HPDE6-E6E7 (cell line): ENCODE results near the gene MAML2.
A peak's percentile ranks its signal among the peaks of the same experiment; 100 is the strongest.

Experiments used
- DNase-seq: peaks from one replicate; pipeline ENCODE4 v3.0.0; 2011; ENCODE audit warnings: missing footprints; ENCODE audit errors: extremely low spot score

The MAML2 gene

DNA sequence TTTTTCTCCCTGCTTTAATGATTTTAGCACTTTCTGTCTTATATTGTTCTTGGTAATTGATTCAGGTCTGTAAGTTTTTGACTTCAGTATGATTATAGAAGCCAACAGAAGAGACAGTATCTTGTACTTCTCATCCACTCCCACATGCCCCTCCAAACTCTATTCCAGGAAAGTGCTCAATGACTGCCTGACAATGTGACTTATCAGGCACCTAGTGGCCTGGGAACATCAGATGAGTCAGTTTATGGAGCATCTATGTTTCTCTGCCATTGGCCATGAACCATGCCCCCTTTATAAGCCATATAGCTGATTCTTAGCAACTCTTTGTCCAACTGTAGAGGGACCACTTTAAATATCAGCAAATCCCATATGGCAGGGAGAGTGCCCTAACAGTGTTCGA is 239.9 kb downstream of the MAML2 start:
- no peak for DNase-seq

DNA sequence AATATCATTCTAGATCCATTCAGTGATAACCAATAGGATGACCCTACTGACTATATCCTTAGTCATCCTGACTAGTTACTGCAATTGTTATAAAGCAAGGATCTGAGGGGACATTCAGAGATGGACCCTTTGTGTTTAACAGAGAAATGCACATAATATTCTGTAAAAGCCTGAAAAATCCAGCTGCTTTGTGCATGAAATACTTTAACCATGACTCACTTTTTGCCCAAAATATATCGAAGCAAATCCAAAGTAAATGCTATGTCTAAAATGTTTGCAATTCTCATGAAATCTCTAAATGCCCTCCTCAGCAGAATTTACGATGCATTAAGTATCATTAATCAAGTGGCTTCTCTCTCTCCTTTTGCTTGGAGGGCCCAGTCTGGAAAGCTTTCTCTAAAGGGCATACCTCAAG is 240.3 kb downstream of the MAML2 start:
- DNase-seq, result no peak

DNA sequence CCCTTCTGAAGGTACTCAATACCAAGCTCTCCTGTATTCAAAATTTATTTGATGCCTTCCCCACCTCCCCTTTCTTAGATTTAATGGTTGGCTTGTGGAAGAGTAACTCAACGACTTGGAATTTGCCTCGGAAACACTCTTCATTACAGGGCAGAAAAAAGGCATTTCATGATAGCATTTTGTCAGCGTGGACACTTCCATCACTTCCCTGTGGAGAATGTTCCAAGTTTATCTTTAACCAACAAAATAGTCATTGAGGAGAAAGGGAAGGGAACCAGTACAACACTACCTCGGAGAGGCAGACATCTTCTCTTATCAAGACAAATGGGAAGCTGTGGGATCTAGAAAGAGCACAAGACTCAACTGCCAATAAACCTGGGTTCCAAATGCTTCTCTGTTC is 241.8 kb downstream of the MAML2 start:
- no peak for DNase-seq

DNA sequence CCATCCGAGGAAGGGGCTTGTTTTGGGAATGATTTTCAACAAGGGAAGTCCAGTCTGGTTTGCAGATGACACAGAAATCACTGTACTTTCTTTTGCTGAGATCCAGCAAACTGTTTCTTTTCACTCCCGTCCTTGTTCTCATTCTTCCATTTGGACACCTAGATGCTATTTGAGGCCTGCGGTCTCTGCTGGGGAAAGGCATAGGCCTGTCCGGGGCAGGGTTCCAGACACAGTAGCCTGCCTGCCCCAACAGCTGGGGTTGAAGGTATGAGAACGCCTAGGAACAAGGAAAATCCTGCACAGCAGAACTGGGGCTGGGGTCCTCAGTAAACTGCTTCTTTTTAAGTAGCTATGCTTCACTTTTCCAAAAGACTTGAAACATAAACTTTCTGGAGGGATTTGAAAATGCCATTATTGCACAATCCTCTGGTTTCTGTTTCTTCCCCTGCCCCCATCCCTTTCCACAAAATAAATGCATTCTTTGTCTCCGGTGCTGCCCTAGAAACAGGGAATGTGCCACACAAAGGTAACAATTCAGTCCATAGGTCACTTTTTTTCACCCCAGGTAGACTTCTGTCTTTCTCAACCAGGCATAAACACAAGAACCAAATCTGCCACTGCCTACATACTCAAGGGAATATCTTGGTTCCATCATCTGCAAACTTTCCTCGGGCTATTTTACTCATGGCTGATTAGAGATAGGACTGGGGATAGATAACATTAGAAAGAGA is 244.3 kb downstream of the MAML2 start:
- no peak for DNase-seq

DNA sequence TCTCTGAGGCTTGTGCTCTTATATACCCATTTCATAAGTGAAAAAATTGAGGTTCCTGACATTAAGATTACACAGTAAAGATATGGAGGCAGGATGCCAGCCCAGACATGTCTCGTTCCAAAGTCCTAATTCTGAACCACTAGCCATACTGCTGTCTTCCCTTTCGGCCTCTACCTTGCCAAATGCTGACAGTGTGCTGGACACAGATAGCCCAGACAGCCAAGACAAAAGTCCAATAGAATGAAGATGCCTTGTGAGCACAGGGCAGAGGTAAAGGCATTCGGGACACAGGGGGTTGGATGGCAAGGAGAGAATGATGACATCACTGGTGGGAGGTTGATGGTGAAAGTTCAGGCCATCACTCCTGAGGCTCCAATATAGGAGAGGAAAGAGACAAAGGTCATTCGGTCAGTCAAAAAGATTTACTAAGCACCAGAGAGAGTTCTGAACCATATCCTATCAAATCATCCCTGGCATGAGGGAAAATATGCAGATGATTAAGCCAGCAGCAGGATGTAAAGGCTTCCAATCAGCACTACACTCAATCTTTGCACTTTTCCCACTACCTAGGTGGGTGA is 245.1 kb downstream of the MAML2 start:
- DNase-seq, result no peak

DNA sequence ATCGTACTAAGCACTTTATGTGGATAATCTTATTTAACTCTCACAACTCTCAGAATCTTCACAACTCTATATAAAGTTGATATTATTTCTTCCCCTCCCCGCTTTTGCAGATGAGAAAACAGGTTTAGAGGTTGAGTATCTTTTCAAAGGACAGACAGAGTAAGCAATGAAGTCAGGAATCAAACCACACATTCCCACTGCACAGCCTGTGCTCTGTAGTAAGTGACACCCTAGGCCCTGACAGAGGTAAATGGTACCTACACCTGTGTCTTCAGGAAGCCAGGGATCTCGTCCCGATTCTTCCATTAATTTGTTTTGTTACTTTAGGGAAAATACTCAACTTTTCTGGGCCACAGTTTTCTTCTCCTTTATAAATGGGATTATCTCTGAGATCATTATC is 246.6 kb downstream of the MAML2 start:
- no peak for DNase-seq

DNA sequence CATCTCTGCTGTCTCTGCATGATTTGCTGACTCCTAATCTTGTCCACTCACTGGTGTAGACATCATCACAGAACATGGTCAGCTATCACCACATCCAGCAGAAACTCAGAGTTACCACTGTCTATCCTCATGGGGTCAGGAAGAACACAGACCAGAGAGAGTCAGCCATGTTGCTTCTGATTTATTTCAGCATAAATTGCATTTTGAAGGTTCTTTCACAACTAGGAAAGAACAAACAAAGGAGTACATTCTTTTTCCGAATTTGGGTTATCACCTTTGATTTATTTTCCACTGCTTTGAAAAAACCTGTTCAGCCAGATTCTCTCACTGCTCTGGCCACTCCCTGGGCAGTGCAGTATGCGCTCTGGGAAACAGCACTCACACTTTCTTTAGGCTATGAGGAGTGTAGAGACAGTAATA is 247.1 kb downstream of the MAML2 start:
- peak; percentile 54 for DNase-seq

DNA sequence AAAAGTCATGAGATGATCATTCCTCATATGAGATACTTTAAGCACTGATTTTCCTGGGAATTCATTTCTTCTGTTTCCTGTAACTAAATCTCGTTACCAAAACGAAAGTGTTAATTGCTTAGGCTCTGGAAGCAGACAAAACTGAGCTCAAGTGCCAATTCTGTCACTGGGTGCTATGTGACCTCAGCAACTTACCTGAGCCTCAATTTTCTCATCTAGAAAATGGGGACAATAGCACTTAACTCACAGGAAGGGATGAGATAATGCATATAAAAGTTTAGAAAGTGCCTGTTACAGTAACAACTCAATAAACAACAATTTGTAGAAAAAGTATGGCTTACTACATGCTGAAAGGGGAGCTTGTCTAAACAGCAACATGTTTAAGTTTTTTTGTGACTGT is 248.8 kb downstream of the MAML2 start:
- DNase-seq, result no peak

DNA sequence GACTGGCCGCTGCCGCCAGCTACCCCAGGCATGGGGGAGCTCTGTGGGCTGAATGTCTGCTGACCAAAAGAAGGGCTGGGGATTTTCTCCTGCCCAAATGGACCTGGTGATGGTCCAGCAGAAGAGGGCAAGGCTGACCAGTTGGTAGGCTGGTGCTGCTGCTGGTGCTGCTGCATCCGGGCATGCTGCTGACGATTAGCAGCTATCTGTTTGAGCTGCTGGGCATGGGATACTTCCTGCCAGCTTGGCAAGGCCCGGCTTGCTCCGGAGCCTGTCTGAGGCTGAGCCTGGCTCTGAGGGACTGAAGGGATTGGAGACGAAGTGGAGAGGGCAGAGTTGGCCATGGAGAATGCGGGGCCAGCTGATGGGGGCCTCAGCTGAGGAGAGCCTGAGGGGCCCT is 250.5 kb downstream of the MAML2 start:
- no peak for DNase-seq

DNA sequence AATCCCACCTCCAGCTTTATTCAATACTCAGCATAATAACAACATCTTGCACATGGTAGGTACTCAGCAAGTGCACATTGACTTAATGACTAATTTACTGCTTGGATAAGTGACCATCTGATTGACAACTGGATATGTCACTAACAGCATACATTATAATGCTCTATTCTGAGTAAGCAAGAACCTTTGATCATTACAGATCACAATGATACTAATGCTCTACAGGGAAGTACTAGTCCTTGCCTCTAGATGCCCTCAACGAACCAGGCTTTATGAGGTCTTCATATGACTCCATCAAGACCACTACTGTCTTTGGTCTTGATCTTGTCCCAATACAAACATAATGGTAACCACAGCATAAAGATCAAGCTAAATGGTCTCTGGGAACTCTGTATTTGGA is 251.5 kb downstream of the MAML2 start:
- DNase-seq, result no peak

DNA sequence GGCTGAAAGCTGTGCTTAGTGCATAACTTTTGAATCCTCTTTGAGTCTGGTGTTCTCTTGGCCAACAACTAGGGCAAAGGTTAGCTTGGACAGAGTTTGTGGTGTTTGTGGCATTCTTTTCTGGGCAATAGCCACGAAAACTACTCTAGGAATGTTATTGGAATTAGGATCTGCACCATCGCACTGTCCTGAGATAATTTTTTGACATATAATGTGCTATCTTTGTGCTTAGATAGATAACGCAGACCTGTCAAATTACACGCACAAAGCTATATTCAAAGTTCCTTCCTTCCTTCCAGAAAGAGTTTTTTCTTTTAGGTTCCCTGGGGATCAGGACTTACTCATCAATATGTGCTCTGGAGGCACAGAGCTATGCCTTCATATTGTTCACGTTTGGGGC is 252.3 kb downstream of the MAML2 start:
- DNase-seq, result no peak

DNA sequence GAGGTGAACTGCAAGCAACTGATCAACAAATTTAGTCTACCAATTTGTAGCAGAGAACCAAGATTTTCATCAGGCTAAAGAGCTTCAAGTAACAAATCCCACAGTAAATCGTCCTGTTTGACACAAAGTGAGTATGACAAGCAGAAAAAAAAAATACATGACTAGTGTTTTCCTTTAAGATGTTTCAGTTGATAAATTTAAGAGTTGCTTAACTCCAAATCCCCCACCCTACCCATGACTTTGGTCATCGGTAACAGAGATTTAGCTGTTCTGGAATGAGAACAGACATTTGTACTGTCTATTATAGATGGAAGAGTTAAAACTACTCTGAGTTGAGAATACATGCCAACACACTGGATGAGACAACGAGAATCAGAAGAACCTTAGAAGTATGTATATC is 254.1 kb downstream of the MAML2 start:
- DNase-seq, result no peak

DNA sequence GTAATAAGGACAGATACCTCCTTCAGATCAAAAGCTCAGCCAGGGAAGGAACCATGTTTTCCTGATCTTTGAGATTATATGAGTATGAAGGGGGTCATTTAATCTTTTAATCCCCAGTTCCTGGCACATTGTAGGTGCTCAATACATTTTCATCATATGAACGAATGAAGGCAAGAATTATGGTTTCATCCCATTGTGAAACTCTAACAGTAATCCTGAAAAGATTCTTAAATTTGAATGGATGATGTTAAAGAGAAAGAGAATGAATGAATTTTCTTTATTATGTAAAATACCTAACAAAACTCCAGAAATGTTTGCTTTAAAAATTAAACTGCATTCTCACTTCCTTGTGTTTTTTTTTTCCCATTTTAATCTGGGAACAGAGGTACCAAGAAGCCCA is 256.9 kb downstream of the MAML2 start:
- DNase-seq, result no peak

DNA sequence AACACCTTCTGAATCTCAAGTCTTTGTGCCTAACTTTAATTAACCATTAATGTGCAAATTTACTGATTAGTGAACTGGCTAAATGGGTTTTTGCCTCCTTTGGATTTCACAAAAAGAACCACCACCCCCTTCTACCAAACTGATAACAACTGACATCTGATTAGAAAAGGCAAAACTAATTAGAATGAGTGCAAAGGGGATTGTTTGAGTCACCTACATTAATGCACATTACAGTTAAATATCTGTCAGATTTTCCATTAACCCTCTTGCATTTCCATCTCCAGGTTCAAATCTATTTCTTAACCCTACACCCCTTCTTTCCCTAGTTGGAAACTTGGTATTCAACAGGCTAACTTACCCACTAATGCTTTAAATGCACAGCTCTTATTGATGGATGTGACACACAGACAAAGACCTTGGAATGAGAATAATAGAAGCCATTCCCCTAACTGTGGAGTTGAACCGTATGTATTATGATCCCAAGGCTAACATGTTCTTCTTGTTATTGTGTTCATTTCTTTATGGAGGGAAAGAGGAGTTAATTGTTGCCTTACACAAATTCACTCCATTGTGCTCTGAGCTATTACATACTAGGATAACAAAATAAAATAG is 257.6 kb downstream of the MAML2 start:
- DNase-seq, result no peak

DNA sequence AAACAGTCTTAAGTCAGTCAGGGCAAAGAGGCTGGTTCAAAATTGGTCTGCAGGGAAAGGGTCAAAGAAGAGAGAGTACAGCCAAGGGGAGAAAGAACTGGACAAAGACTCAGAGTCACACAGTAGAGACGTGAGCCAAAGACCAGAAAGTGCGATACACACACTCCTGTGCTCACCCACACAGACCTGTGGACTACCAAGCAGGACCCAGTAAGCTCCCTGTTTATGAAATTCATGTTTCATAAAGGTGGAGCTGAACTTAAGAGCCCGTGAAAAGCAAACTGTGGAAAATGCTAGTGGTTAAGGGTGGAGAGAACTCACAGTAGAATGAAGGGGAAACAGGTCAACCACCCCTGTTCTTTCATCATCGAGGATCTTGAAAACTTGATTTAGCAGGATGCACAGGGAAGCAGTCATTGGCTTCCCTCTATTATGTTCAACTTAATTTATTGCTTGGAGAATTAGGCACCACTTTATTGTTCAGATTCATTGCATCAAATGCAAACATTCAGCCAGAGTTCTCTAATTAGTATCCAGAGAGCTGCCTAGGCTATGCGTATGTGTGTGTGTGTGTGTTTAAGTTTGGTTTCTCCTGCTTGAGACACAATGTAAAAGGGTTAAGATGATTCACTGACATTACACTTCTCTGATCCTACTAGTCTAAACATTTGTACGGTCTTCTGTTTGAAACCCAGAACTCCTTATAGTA is 258.2 kb downstream of the MAML2 start:
- no peak for DNase-seq

DNA sequence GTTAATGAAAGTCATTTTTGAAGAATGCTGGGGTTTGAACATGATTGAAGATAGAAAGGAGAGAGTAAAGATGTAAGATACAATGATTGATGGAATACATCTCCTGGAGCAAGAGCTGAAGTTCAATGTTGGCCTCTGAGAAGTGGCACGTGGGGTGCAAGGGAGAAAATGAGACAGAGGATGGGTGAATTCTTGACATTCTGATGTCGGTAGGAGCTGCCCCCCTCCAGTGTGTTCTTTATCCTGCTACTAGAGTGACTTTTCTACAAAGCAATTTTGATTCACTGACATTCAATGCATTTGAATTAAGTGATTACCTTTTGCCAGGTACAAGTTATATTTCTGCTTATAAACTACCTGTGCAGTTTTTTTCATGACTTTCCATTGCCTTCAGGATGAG is 260.1 kb downstream of the MAML2 start:
- DNase-seq, result no peak

DNA sequence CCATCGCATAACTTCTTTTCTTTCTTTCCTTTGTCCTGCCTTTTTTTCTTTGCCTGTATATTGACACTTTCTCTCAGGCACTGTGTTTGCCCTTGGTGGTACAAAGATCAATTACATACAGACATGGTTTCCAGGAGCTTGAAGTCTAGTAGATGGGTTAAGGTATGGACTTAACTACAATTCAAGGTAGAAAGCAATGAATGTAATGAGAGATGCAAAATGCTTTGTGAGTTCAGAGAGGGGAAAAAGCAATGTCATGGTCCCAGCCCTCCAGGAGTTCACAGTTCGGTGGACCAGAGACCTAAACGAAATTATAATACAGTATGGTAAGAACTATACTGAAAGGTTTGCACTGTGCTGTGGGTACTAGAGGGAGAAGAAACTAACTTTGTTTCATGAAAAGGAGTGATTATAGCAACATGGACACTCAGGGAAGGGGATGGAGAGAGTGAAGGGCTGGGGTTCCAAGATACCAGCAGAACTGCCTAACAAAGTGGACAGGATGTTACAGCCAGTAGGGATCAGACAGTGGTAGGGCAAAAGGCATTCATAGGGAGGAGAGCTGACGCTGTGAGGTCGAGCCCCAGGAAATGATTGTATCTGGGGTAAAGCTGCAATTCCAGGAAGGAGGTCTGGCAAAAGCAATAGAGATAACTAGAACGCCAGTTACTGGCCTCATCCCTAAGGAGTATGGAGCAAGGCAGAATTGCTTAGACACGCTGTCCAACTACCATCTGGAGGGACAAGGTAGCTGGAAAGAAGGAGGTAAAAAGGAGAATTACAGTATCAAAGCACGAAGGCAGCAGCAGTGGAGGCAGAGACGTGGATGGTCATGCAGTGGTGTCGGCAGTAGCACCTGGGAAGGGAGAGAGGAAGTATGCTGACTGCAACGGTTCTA is 260.7 kb downstream of the MAML2 start:
- DNase-seq, result no peak

DNA sequence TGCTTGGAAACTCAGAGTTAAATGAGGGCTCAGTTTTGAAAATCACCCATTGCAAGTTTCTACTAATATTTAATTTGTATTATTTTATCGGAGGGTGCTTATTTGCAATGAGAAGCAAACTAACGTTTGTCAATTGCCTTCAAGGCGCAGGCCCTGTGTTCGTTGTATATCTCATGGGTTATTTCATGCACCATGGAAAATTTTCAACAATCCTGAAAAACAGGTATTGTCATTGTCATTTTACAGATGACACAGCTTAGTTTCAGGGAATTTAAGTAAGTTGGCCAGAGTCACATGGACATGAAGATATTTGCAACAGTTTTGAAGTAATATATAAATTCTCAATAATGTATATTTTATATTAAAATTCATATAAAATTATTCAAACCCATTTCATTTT is 261.4 kb downstream of the MAML2 start:
- DNase-seq, result no peak

DNA sequence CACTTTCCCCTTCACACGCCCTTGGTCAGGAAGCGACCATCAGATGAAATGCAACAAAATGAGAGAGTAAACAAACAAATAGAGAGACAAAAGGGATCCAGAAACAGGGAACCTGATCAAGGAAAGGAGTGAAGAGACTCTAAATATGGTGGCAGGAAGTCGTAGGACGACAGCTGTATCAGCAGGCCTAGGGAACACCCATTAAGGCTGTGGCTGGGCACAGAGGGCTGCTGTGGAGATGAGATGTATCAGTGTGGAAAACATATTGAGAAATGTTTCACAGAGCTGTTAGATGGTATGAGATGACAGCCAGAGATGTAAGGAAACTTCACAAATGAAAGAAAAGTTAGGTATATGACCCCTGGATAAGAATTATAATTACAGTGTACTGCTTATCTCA is 263.3 kb downstream of the MAML2 start:
- no peak for DNase-seq

DNA sequence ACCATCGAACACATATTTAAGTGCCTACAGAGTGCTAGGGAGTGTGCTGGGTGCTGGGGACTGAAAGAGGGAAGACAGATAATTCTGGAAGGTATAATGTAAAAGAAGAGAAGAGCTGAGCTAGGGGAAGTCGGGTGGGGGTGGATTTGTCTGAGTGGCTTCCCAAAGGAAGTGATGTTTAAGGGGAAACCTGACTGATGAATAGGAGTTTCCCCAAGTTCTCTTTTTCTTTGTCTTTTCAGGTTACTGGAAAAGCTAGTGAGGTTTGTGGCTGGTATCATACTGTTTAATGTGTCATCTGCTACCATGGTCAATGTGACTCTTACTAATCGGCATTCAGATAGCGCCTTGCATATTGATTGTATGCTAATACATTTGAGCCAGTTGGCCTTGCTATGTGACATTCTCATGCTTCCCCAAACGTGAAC is 267.4 kb downstream of the MAML2 start:
- DNase-seq, result no peak

DNA sequence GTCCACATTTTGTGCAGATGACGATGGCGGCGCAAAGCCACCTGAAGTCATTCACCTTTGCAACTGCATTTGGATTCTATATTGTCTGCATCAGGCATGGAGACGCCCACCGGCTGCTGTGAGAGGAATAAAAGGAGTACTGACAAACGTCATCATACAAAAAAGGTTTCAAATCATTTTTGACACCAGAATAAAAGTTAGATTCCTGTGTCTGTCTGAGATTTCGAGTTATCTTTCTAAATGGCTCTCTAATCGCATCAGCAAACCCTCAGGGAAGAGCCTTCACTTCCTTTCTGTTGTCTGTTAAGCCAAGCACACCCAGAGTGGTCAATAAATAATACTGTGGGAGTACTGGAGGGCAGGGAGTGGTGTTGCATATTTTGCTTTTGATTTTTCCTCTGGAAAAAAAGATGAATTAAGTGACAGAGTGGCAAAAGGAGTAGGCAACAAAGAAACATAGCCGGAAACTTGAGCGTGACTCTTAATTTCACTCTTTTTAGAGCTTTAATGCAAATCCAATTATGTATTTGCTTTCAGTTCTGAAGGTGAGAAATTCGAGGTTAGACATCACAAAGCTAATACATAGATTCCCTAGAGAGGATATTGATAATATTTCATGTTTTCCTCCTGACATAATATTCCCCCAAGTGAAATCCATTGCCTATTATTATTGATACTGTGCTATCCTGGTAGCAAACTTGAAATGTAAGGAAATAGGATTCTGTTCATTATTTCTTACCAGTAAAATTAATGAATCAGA is 268.3 kb downstream of the MAML2 start:
- no peak for DNase-seq
